ENCODE data around the gene PFKM.

The PFKM gene

DNA sequence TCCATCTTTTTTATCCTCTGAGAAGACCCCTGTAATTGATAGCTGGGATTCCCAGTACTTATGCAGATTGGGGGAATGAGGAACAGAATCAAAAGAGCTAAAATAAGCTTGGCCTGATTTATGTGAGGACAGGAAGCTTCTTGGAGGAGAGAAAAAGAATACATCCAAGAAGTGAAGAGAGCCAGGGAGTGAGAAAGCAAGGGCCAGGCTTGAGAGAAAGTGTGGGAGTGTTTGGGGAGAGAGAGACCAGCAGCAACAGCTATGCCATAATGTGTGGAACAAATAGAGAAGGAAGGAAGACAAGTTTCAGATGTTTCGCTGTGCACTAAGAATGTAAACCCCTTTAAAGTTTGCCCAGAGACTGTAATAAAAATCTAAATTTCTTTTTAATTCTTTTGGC lies 60.3 kb downstream of the PFKM start:
- in situ Hi-C loops (cut with HindIII; ENCODE audit: low pct_ligation_motif_present, low pct_unique_long_range_greater_than_20kb, low sequenced_read_pairs), result no loop called here
- no peak for DNase-seq

DNA sequence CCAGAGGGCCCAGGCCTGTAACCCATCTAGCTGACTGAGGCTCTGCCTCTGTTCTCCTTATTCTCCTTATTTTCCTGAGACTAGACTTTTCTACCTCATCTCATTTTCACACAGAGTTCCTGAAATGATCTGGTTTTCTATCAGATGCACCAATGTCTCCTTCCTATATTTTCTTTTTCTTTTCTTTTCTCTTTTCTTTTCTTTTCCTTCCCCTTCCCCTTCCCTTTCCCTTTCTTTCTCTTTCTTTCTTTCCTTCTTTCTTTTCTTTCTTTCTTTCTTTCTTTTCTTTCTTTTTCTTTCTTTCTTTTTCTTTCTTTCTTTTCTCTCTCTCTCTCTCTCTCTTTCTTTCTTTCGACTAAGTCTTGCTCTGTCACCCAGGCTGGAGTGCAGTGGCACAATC lies 61.3 kb downstream of the PFKM start:
- in situ Hi-C loops (cut with HindIII; ENCODE audit: low pct_ligation_motif_present, low pct_unique_long_range_greater_than_20kb, low sequenced_read_pairs), result no loop called here
- no peak for DNase-seq

DNA sequence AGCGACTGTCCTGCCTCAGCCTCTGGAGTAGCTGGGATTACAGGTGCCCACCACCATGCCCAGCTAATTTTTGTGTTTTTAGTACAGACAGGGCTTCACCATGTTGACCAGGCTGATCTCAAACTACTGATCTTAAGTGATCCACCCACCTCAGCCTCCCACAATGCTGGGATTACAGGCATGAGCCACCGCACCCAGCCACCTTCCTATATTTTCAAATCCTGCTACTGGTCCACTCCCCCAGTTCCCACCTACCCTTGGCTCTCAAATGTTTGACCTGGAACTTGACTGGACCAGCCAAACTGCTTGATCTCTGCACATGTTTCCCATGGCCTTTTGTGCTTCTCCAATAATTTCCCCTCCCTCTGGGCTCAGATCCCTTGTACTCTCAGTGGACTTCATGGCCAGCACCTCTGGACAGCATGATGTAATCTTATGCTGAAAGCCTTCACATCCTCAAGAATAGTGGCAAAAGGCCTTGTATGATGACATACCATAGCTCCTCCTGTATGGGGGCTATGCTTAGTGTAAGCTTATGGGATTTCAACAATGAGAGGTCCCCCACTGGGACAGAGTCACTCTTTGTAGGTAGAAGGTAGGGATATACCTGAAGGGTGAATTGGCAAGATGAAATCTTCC lies 61.8 kb downstream of the PFKM start:
- in situ Hi-C loops (cut with HindIII; ENCODE audit: low pct_ligation_motif_present, low pct_unique_long_range_greater_than_20kb, low sequenced_read_pairs), result no loop called here

DNA sequence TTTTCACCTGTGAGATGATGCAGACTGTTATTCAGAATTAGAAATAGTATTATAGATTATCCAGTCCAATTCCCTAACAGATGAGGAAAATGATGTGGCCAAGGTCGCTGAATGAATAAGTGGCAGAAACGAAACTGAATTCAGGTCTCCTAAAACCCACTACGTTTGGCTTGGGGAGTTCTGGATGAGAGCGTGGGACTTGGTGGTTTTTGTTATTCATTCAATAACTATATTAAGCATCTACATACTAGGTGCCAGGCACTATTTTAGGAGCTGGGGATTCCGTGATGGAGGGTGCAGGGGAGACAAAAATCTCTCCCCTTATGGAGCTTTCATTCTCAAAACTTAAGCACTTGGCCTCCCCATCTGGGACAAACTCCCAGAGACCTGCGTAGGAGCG lies 63.5 kb downstream of the PFKM start:
- DNase-seq, result no peak
- in situ Hi-C loops (cut with HindIII; ENCODE audit: low pct_ligation_motif_present, low pct_unique_long_range_greater_than_20kb, low sequenced_read_pairs), result no loop called here

More for the DNA sequence above, 61.8 kb downstream of the PFKM start:
- DNase-seq, result no peak

DNA sequence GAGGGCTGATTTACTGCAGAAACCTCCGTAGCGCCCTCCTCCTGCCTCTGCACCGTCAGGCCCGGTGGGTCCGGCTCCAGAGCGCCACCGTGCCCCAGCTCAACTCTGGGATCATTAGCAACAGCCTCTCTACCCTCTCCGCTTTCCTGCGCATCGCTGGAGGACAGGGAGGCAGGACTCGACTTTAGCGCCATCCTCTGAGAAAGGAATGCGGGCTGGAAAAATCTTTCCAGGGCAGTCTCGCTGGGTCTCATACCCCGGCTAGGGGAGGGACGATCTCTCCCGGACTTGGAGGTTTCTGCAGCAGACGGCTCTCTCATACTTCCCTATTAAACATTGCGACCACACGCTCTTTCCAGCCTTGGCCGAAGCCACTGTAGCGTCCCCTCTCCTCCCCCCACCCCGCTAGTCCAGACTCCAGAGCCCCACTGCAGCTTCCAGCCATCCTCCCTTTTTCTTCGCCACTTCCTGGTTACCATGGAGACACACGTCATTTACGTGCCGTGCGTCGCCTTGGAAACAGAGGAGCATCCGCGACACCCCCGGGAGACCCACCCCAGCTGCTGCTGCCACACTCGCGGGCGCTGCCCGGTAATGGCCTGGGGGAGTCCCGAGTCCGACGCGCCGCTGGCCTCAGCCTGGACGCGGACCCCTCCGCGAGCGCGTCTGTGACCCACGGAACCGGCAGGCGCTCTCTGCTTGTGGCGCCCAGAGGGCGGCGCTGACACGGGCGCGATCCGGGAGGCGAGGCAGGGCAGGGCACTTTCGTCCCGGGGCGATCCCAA lies 64.1 kb downstream of the PFKM start, which contains the start of gene CCDC184:
Gene CCDC184, plus strand, starts transcription at position 554 of the 785 bp plus-strand sequence. CDS start 479 bp downstream, outside the sequence.
- in situ Hi-C loops (cut with HindIII; ENCODE audit: low pct_ligation_motif_present, low pct_unique_long_range_greater_than_20kb, low sequenced_read_pairs), result no loop called here
- peak; percentile 80 for DNase-seq

DNA sequence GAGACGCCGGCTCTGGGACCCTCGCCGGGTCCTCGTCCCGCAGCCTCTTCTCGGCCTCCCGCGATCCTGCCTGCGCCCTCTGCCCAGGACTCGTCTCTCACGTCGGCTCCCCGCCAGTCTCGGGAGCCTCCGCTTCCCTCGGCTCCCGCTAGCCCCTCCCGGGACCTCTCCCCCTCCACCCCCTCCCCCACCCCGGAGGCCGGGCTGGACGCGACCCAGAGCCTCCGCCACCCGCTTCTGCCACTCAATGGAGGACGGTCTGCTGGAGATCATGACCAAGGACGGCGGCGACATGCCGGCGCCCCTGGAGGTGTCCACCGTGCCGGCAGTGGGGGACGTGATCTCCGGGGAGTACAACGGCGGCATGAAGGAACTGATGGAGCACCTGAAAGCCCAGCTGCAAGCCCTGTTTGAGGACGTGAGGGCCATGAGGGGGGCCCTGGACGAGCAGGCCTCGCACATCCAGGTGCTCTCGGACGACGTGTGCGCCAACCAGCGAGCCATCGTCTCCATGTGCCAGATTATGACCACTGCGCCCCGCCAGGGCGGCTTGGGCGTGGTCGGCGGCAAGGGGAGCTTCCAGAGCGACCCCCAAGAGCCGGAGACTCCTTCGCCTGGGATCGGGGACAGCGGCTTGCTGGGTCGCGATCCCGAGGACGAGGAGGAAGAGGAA lies 64.8 kb downstream of the PFKM start:
- no peak for DNase-seq
- in situ Hi-C loops (cut with HindIII; ENCODE audit: low pct_ligation_motif_present, low pct_unique_long_range_greater_than_20kb, low sequenced_read_pairs), result no loop called here

DNA sequence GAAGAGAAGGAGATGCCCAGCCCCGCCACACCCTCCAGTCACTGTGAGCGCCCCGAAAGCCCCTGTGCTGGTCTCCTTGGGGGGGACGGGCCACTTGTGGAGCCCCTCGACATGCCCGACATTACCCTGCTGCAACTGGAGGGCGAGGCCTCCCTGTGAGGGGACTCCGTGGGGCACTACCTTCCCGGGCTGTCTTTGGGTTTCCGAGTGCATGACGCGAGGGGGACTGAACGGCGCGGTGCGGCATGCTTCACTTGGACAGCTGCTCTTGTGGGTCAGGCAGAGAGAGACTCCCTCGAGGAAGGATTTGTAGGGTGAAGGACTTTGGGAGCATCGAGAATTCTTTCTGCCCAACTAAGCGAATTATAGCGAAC lies 65.4 kb downstream of the PFKM start:
- in situ Hi-C loops (cut with HindIII; ENCODE audit: low pct_ligation_motif_present, low pct_unique_long_range_greater_than_20kb, low sequenced_read_pairs), result no loop called here
- DNase-seq, result no peak

DNA sequence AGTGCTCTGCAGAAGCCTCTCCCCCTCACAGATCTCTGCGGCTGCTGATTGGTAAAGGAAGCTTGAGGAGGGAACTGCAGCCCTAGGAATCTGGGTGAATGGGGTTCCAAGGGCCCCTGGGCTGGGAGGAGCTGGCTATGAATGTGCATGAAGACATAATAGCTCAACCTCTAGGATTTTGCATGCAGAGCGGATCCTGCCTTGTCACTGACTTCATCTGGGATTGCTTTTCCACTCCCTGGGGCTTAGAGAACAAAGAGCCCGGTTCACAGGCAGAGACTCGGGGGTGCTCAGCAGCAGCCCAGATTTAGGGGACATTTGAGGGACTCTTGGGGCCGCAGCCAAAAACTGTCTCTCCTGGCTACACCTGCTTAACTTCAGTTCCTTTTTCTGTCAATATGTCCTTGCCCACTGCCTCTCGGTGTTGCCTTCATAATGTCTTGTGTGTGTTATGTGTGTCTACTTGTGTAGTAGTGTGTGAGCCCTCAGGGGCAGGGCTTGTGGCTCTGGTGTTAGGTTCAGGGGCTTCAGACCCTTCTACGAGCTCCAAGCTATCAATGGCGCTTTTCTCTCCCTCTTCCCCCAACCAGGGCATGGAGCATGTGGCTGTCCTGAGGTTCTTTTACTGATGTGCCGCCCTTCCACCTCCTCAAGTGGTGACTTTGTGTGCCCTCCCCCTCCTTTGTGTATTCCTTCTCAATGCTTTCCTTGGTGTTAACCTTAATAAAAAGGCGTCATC lies 66.2 kb downstream of the PFKM start:
- in situ Hi-C loops (cut with HindIII; ENCODE audit: low pct_ligation_motif_present, low pct_unique_long_range_greater_than_20kb, low sequenced_read_pairs), result no loop called here
- no peak for DNase-seq

DNA sequence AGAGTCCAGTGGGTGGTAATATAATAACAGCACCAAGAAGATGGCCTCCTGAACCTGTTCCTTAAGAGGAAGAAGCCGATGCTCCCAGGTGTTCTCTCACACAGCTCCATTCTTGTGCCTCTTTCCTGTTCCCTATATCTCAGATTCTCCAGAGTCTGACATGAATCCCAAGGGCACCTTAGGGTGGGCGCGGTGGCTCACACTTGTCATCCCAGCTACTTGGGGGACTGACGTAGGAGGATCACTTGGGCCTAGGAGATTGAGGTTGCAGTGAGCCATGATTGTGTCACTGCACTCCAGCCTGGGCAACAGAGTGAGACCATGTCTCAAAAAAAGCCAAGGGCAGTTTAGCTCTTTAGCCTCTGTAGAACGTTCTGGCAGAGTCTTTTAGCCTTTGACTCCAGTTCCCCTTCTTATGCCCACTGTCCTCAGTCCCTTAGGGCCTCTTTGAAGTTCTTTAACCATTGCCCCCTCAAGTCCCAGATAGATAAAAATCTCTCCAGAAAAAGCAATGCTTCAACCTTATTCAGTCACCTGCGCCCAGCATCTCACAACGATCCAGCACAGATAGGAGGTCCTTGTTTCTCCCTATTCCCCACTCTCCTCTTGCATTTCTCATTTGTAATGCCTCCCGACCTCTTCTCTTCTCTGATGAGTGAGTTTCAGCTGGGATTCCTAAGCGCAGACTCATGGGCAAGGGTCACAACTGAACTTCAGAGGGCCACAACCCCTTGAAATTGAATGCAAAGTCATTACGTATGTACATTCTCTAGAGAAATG lies 68.9 kb downstream of the PFKM start:
- DNase-seq, result no peak
- in situ Hi-C loops (cut with HindIII; ENCODE audit: low pct_ligation_motif_present, low pct_unique_long_range_greater_than_20kb, low sequenced_read_pairs), result no loop called here

DNA sequence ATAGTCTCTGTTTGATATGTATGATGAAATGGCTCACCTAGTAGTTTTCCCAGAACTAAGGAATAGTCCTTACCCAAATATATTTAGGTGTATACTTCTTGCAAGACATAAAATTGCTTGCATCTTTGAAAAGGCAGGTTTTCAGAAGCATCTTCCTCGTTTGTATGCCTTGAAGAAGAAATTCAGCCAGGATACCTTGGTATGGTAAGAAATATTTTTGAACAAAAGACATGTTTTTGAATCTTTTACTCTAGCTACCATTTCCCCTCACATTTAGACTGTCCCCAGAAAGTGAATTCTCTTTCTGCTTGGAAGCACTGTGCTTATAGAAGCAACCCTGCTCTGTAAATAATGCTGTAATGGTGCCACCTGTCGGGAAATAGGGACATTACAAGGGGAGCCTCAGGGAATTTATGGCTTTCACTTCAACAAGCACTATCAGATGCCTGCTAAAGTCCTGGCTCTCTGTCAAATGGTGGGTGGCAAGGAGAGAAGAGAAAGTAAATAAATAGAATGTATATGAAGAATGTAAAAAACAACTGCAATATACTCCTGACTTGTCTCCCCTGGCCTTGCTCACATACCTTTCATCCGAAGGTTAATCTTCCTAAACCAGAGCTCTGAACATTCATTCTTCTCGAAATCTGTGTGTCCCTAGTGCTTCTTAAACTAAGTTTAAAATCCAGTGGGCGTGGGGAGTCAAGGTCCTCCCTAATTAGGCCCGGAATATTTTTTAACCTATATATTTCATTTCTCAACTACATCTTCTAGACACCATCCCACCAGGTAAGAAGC lies 70.4 kb downstream of the PFKM start:
- in situ Hi-C loops (cut with HindIII; ENCODE audit: low pct_ligation_motif_present, low pct_unique_long_range_greater_than_20kb, low sequenced_read_pairs), result no loop called here
- DNase-seq, result peak; percentile 75

DNA sequence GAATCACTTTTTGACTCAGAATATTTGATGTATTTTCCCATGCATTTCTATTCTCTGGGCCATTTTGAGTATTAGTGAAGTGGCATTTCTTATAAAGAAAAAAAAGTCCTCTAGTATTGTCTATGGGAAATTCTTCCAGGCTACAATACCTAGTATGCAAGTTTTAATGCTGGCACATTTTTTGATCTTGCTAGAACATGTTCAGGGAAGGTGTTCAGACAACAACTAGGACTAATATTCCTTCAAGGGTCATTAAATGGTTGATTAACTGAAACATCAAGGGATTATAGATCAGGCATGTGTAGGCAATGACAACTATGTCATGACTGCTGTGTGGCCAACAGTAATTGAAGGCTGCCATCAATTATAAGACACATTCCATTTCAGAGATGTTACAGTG lies 71.9 kb downstream of the PFKM start:
- DNase-seq, result no peak
- in situ Hi-C loops (cut with HindIII; ENCODE audit: low pct_ligation_motif_present, low pct_unique_long_range_greater_than_20kb, low sequenced_read_pairs), result no loop called here

DNA sequence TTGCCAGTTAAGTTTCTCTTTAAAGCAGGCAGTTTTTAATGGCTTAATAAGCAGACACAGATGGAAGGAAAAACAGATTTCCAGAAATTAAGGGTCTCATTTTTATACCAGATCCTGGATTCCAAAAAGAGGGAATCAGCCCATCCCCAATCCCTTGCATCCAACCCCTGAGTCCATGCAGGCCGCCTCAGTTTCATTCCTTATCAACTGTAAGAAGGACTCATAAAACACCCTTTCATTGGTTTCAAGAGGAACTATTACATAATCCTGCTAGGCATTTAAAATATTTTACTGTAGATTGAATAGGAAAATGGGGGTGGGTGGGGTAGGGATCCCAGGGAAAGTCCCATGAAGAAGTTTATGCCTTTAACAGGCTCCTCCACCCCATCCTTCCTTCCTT lies 73.7 kb downstream of the PFKM start:
- no peak for DNase-seq
- in situ Hi-C loops (cut with HindIII; ENCODE audit: low pct_ligation_motif_present, low pct_unique_long_range_greater_than_20kb, low sequenced_read_pairs), result no loop called here

DNA sequence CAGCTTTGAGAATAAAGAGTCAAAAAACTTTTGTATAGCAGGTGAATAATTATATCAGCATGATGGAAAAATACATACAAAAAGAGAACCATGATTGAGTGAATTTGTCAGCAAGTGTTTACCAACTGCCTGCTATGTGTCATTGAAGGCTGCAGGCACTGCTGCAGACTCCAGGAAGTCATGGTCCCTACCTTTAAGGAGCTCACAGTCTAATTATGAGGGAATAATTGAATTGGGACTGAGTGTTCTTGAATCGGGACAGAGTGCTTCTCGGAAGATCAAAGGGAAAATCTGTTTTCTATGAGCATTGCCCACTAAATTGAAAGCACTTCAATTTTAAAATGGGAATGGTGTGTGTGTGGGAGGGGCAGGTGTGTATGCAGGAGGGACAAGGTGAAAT lies 74.5 kb downstream of the PFKM start:
- in situ Hi-C loops (cut with HindIII; ENCODE audit: low pct_ligation_motif_present, low pct_unique_long_range_greater_than_20kb, low sequenced_read_pairs), result no loop called here
- no peak for DNase-seq

DNA sequence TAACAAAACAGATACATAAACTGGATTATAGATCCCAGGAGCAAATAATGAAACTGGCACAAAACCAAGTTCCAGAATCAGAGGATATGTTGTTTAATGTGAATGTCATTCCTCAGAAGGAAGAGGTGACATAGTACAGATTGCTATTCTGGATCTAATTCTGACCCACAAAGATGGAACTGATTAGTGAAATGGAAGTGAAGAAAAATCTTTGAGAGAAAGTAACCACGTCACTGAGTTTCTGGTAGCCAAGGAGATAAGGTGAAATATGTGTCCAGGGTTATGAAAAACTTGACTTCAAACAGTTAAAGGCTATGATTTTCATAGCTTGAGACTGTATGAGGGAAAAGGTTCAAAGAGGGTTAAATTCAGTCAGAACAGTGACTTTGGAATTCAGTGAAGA lies 75.6 kb downstream of the PFKM start:
- no peak for DNase-seq
- in situ Hi-C loops (cut with HindIII; ENCODE audit: low pct_ligation_motif_present, low pct_unique_long_range_greater_than_20kb, low sequenced_read_pairs), result no loop called here

All from ACHN (cell line).